Measurements from ENCODE around the gene FBRSL1.

The FBRSL1 gene

DNA sequence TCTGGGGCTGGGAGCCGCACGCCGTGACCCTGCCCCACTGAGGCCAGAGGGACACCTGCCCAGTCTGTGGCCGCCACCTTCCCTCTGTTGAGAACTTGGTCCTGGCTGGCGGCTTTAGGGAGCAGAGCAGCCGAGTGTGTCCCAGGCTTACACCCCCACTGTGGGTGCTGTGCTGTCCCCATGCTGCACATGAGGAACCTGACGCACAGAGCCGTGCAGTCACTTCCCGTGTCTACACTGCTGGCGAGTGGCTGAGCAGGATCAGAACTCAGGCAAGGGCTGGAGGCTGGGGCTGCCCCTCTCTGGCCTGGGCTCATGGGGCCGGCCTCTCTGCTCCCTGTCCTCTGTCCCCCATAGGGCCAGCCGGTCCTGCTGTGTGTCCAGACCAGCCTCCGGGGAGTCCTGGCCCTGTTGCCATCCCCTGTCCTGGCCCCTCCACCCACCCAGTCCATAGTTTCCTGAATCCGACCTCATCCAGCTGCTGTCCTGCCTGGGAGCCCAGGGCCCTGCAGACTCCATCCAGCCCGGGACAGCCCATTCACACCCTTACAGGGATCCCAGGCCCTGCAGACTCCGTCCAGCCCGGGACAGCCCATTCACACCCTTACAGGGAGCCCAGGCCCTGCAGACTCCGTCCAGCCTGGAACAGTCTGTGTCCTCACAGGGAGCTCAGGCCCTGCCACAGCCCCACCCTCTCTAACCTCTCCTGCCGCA, 10.3 kb downstream of the FBRSL1 start:
- DNase-seq = no peak

DNA sequence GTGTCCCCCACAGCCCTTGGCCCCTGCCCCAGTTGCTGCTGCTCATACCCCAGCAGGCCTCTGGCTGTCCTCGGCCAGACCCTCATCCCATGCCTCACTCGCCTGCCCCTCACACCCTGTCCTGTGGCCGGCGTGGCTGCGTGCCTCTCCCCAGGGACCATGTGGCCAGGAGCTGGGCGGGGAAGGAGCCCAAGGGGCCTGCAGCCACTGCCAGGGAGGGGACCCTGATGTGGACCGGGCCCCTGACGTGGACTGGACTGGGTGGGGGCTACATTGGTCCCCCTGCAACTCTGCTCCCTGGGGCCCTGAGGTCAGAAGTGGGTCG, 10.9 kb downstream of the FBRSL1 start:
- DNase-seq = no peak

DNA sequence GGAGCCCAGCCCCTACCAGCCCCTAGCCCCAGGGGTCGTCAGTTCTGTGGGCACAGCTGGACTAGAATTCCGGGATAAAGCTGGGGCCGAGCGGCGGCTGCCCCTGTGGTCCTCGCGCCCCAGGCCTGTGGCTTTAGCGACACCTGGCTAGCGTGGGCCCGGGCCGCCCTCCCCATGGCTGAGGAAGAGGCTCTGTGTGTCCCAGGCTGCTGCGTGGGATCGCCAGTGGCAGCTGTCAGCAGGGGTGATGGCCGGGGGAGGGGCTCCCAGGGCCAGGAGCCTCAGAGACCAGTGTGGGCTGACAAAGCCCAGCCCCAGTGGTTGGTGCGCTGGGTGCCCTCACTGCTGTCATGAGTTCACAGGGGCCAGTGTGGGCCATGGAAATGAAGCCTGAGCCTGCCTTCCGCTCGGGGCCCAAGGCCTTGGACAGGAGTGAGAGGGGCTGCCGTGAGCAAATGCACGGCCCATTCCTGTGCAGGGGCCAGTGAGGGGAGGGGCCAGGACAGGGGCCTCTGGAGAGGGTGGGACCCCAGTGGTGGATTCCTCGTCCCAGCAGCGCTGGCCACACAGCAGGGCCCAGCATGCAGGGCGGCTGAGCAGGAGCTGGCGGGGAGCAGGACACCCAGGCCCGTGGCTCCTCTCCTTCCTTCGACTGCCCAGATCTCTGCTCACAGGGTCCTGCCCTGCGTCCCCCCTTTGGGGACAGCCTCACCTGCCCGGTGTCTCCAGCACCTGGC, 11.4 kb downstream of the FBRSL1 start:
- no peak for DNase-seq

DNA sequence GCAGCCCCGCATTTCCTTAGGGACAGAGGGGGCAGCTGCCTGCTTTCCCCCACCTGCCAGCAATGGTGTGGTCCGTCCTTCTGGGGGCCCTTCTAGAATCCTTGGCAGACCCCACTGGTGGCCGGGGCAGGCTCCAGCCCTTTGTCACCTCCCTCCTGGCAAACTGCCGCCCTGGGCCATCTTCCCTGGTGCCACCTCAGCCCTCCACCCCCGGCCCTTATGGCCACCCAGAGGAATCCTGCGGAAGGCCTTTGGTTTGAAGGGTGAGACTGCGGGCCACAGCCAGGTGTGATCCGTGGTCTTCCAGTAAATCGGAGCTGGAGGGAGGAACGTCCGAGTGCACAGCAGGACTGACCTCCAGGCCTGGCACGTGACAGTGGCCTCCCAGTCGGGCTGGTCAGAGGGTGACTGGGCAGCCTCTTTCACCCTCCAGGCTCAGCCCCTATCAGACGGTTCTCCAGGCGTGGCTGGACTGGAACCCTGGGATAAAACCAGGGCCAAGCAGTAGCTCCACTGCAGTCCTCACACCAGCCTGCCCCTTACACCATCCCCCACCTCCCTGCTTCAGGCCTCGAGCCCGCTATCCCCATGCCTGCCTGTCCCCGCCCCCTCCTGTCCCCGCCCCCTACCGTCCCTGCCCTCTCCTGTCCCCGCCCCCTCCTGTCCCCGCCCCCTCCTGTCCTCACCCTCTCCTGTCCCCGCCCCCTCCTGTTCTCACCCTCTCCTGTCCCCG, 12.4 kb downstream of the FBRSL1 start:
- no peak for DNase-seq

DNA sequence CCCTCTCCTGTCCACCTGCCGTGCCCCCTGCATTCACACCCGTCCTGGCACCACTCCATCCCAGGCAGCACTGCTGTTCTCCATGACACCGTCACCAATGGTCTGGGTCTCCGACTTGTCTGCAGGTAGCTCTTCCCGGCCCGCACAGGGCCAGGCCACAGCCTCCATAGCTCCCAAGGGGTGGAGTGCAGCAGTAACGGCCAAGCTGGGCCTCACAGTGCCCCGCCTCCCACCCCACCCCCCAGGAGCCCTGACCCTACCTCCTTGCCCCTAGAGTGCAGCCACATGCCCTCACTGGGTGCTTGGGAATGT, 12.9 kb downstream of the FBRSL1 start:
- DNase-seq = no peak

DNA sequence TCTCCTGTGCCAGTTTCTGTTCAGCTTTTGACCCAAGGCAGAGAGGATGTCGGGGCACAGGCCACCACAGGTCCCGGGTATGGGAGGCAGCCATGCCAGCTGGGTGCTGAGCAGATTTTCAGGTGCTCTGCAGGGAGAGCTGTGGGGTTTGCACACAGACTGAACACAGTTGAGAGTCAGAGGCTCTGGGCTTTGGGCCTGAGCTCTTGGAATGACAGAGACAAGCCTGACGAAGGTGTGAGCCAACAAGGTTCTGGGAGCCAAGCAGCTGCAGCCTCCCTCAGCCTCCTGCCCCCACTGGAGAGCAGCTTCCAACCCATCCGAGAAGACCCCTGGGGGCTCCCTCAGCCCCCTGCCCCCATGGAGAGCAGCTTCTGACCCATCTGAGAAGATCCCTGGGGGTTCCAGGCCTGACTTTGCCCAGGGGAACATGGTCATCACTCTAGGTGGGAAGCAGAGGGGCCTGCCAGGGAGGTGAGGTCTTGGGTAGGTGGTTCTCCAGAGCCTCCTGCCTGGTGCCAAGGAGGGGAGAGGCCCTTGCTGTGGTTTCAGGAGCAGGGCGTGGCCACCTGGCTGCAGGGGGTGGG, 13.8 kb downstream of the FBRSL1 start:
- DNase-seq = no peak

DNA sequence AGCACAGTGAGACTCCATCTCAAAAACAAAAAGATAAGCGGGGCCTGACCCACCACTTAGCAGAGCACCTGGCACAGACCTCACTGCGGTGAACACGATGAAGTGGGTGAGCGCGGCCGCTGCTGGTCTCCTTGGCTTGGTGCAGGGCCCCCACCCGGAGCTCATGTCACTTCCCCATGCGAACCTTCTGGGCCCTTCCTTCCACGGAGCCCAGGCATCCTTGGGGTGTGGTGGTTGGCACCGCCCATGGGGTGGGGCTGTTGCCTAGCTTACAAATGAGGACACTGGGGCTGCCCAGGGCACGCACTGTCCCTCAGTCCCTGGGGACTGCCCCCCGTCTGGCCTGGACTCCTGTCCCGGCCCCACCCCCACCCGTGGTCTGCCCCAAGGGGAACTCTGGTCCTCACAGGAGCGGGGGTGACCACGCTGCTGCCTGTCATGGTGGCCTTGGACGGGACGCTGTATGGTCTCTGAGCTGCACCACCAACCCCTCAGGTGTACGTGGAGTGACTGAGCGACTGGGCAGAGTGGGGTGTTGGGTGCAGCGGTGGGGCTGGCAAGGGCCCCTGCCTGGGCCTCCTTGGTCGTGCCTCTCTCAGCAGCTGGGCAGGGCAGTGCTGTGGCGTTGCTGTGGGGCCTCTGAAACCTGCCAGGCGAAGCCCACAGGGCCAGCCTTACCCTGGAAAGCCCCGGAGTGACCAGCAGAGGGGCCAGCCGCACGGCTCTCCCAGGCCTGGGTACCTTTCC, 15.3 kb downstream of the FBRSL1 start:
- DNase-seq = no peak

DNA sequence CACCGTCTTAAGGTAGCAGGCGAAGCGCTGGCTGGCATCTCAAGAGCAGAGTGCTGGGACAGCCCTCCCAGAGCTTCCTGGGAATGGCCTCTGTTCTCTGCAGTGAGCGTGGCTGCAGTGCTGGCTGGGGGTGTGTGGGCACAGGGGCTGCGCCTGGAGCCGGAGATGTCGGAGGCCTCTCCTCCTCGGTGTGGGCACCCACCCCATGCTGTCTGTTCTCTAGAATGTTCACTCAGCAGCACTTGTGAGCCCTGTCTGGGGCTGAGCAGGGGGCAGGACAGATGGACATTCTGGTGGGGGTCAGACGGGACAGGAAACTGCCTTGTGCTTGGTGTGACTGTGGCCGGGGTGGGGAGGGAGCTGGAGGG, 15.9 kb downstream of the FBRSL1 start:
- no peak for DNase-seq

DNA sequence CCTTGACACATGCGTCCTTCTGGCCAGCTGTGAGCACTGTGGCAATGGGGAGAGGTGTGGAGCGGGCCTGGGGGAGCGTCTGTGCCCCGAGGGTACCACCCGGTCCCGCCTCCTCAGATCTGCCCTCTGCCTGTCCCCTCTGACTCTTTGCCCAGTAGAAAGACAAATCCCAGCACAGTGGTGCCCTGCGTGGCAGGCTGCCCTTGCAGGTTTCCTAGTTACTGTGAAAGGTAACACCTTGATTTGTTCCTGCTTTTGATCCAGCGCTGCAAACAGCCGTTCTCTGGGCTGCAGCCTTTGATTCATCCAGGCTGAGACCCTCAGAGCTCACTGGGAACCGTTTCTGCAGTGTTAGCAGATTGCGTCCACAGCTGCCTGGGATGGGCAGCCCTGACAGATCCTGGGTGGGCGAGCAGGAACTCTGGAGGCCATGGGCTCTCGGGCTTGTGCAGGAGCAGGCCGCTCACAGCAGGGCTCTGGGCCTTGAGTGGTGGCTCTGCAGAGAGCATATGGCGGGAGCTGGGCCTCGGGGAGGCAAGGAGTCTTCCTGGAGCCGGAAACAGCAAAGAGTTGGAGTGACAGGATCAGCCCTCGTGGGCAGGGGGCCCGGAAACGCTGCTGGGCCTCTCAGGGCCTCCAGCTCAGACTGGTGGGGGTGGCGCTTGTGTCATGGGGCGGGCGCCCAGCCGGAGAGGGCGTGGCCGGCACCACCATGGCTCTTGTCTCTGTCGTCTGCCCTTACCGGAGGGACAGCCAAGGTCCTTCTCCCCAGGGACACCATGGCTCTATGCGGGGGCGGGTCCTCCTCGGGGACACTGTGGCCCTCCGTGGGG, 16.6 kb downstream of the FBRSL1 start:
- DNase-seq = peak; percentile 67

DNA sequence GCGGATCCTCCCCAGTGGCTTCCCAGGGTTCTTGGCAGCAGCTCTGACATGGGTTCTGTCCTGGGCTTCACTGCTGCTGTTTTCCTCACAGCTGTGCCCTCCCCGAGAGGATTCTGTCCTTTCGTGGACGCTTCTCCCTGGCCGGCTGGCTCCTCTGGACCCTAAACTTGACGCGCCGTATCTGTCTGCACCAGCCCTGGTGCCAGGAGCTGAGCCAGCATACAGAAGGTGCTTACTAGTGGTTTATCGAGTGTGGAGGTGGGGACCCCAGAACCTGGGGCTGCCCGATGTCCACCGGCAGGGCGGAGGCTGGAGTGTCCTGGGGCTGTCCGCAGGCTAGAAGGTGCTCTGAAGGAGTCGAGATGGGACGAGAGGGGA, 17.2 kb downstream of the FBRSL1 start:
- no peak for DNase-seq

DNA sequence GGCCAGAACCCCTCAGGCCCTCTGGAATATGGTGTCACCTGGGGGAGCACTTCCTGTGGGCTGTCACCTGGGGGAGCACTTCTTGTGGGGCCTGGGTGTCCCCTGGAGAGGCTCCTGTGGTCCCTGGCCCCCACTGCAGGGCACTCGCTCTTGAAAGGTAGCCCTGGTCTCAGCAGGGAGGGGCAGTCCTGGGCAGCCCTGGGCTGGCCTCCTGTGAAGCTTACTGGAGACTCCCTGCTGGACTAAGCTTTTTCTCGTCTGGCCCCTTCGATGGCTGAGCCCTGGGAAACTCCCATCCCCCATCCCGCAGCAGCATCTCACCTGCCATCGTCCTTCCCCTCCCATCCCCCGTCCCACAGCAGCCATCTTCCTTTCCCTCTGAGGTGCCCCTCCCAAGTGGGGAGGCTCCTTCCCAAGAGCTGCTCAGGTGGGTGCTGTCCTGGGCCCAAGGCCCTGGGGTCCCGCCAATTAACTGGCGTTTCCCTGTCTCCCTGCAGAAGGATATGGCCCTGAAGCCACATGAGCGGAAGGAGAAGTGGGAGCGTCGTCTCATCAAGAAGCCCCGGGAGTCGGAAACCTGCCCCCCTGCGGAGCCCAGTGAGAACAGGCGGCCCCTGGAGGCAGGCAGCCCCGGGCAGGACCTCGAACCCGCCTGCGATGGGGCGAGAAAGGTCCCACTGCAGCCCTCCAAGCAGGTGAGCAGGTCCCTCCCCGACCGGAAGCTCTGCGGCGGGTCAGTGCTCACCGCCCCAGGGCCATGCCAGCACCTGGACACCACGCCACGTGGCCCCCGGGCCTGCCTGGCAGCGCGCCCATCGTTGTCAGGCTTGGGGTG, 17.9 kb downstream of the FBRSL1 start:
- DNase-seq = no peak

DNA sequence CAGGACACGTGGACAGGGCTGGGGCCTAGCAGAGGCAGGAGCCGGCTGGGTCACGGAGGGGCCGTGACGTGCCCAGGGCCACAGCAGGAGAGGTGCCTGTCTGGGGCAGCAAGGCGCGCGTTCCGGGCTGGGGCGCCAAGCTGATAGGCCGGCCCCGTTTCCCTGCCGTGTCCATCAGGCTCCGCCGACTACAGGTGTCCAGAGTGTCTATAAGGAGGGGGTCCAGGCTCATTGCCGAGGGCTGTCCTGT, 18.5 kb downstream of the FBRSL1 start:
- DNase-seq = no peak

DNA sequence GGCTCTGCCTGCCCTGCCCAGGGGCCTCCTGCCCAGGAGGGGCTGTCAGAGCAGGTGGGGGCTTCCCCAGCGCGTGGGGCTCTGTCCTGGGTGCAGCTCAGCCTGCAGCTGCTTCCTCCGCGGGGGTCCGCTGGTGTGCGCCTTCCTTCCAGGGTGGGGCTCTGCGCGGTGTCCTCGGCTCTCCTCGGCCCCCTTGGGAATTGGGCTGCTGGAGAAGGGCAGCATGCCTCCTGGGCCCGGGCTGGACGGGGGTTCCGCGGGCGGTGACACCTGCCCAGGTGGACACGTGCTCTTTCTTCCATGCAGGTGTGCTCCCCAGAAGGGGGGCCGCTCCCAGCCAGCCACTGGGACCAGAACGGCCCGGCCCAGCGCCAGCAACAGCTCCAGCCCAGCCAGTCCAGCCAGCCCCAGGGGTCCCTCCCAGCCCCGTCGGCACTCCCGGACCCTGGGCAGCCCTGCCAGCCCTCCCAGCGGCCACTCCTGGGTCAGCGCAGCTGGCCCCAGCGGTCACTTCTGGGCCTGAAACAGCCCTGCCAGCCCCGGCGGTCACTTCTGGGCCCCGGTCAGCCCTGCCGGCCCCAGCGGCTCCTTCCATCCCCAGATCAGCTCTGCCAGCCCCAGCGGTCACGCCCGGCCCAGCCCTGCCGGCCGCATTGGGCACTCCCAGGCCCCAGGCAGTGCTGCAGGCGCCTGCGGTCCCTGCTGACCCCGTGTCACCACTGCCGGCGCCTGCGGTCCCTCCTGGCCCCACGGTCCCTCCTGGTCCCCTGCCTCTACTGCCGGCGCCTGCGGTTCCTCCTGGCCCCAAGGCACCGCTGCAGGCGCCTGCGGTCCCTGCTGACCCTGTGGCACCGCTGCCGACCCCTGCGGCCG, 19.1 kb downstream of the FBRSL1 start:
- no peak for DNase-seq

DNA sequence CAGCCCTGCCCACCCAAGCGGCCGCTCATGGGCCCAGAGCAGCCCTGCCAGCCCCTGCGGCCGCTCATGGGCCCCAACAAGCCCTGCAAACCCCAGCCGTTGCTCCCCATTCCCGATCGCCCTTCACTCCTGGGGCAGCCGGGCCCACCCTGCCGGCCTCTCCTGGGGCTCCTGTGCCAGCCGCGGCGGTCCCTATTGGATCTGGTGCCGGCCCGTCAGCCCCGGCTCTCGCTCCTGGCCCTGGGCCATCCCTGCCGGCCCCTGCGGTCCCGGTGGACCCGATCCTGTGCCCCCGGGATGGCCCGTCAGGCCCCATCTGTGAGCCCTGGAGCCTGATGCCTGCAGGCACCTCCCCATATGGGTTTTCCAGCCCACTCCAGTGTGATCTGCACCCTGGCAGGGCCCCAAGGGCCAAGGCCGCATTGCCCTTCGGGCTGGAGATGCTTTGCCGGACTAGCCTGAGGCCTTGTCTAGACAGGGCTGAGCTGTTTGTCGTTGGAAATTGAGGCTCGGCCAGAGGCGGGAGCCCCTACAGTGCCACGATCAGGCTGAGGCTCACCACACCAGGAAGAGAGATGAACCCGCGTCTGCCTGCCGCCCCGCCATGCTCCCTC, 20.3 kb downstream of the FBRSL1 start:
- no peak for DNase-seq

DNA sequence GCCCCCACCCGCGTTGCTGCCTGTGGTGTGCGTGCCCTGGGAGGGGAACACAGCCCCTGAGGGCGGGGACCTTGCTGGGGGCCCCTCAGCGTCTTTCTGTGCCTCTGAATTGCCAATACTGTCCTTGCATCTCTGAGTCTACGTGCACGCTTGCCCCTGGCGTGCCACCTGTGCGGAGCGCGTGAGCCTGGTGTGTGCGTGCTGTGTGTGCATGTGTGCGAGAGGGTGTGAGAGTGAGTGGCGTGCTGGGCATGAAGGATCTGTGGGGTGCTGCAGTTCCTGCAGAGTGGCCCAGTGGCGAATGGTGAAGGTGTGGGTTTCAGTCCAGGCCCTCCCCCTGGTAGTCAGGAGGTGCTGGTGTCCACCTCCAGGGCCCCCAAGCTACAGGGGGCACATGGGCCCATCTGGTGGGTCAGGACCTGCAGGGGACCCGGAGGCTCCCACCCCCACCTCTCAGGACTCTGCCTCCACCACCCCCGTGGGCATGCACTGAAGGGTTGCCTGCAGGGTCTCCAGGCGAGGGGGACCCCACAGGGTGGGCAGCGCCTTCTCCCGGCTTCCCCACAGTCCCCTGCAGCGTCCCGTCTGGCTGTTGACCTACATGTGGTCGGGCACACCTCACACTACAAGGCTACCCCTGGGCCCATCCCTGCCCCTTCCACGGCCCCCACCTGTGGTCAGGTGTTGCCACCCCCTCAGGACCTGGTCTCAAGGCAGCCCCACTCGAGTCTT, 21.0 kb downstream of the FBRSL1 start:
- DNase-seq = no peak

DNA sequence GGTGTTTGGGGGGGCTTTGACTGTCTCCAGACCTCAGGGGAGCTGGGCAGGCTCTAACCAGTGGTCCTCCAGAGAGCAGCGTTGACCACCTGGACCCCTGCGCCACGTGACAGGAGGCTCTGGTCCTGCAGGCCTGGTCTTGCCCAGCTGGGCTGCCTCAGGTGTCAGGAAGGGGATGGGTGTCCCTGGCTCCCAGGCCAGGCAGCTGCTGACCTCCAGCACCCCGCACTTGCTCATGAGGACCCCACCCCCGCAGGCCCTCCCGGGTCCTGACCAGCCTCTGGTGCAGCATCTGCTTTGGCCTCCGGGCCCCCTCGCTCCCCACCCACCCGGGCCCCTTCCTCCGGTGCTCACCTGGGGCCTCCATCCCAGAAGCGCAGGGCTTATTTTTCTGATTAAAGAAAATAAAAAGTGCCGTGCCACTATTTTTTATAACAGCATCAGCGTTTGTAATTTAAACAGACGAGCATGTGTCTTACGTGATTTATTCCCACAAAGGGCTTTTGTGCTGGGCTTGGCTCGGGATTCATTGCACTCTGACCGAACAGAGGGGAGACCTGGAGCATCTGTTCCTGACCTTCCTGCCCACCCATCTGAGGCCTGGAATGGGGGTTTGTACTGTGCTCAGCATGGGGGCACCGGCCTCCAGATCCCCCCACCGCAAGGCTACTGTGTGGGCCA, 21.7 kb downstream of the FBRSL1 start:
- DNase-seq = no peak

DNA sequence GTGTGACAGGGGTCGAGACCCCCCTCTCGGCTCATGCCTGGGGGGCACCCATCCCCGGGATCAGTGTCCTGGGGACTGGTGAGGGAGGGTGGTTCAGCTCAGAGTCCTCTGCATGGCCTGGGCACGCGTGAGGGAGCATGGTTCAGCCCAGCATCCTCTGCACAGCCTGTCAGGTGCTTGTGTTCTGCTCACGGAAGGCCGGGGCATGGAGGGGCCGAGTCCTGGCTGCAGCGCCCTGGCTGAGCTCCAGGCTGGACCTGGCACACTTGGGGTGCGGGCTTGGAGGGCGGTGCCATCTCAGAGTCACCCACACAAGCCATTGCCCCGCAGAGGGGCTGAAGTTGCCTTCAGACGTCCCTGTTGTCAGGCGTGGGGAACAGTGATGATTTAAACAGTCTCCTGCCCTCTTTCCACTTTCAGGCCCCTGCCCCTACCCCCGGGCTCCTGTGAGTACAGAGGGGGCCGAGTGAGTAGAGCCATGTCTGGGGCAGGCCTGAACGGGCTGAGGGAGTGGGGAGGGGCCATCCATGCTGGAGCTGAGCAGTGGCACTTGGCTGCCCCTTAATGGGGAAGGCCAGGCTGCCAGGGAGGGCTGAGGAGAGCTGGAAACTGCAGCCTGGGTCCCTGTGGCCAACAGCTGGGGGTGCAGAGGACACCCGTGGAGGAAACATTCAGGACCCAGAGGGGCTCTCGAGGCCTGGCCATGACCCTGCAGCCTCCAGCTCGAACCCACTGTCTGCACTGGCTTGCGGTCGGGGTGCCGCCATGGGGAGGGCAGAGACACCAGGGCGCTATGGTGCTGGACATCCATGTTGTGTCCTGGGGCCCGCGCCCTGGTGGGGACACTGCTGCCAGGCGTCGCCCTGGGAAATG, 22.5 kb downstream of the FBRSL1 start:
- no peak for DNase-seq

DNA sequence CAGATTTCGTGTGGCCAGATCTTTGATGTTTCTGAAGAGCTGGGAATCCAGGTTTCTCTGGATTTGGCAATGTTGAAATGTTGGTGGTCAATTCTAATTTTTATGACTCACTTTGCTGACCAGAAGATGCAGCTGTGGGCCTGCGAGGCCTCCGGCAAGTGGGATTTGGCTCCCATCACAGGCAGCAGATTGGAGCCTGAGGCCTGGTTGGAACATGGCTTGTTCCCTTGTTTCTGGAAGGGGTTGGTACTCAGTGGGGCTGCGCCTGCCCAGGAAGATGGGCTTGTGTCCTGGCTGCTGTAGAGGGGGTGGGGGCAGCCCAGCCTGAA, 23.1 kb downstream of the FBRSL1 start:
- DNase-seq = no peak
